Stimulated activated CD8-positive, alpha-beta memory T cell treated with anti-CD3 and anti-CD28 coated beads, Interleukin-4, amount 100 ng/mL, for 1 hour (primary cell): ENCODE data around the gene GPC6.

Experiments used
- DNase-seq, 2 donors: peaks; one replicate each; pipeline ENCODE4 v3.0.0-alpha.2; 2020; ENCODE audit warnings: low read depth in 2 of 2, low spot score in 1 of 2

GPC6 gene

DNA sequence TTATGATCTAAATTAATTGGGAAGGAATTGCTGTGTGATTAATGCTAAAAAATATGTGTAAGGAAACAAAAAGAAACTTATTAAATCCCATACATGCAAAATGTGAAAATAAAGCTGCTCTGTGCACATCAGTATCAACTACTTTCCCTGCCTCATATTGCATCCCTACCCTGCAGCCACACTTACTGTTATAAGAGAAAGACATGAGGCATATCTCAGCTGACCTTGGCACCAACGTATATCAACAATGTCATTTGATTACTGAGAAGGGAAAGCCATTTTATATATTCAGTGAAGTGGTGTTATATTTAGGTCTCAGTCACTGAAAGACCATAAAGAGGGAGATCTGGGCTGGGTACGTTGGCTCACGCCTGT lies 585.1 kb downstream of the GPC6 start:
- DNase-seq, result no peak

DNA sequence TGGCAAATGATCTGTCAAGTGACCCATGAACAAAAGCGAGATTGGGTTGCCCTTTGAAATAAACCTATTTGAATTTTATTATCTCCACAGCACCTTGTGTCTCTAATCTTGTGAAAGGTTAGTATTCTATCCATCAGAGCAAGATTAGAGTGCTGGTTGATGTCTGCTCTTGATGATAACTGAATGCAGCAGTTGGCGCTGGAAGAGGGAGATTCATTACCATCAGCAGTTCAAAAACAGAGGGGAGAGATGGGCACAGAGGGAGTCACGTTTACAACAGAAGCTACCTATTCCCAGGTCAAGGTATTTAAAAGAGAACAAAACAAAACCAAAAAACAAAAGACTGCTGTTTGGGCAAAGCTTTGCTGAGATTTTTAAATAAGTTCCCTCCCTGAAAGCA lies 588.1 kb downstream of the GPC6 start:
- DNase-seq, result no peak

DNA sequence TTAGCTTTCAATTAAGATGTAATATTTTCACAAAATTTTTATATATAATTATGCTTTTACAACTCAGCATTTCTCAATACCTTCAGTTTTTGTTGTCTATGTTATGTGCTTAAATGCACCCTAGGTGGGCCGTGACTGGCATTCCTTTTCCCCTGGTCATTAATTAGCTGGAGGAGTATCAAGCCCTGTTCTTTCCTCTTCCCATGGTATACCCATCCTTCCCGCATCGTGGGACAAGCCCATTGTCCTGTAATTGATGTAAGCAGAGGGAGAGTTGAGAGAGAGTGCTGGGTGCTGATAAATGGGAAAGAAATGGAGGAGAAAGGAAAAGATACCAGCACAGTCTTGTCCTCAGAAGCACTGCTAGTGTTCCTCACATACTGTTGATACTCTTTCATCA lies 591.7 kb downstream of the GPC6 start:
- DNase-seq, result no peak

DNA sequence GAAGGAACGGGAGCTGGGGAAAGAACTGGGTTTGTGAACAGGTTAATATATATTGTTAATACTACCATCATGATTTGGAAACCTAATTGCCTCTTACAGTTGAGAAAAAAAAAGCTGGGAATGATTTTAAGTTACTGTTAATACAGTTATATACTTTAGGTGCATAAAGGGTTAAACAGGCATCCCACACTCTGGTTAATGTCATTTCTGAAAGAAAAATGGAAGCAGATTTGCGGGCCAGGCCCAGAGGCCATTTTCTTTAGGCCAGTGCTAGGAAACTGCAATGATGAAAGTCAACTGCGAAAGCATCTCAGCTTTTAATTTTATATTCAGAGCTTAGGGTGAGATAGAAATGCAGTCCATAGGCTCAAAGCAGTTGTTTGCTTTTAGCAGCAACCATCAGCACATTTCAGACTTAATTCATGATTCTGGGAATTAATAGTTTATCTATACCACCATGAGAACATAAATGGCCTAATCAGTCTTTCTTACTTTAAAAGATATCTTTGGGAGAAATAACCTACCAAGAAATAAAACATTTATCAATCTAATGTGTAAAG lies 592.8 kb downstream of the GPC6 start:
- DNase-seq, result no peak

DNA sequence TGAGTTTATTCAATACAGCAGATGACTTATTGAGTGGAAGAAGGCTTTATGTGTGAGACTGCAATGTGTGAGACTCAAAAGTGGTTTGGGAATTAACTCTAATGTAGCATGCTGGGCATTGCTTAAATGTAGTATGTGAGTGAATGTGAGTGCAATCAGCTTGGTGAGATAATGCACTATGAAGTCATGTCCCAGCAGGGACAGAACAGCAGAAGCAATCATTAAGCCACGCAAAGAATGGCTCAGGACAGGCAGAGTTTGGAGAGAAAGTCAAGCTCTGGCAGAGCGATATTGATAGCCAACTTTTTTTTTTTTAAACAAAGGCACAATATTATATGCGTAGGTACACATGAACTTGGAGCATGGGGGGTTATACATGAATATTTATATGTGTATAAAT lies 597.7 kb downstream of the GPC6 start:
- DNase-seq, result no peak

DNA sequence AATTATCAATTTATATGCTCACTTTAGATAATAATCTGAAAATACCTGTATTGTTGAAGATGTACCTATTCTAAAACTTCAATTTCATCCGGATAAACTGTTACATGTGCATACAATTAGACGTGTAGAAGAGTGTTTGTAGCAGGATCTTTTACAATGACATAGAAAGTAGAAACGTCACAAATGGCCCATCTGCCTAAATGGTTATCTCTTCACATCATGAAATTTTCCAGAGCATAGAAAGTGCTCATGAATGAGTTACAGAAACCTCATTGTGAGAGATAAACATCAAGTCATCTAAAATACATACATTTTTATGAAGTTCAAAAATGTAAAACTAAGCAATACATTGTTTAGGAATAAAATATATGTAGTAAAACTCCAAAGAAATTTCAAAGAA lies 607.4 kb downstream of the GPC6 start:
- DNase-seq, result no peak

DNA sequence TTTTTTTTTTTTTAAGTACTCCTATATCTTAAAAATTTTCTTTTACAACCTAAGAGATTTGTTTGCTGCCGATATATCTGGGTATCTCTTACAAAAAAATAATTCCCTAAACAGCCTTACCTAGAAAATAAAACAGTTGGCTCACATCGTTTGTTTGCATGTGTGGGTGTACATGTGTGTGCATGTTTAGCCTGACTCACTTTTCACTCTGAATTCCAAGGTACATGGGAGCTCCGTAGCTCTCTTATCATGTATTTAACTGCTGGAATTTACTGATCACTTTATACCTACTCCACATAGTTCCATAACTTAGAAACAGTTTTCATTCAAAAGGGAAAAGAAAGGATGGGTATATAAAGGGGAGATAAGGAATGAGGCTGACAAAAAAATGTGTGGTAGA lies 616.5 kb downstream of the GPC6 start:
- no peak for DNase-seq

DNA sequence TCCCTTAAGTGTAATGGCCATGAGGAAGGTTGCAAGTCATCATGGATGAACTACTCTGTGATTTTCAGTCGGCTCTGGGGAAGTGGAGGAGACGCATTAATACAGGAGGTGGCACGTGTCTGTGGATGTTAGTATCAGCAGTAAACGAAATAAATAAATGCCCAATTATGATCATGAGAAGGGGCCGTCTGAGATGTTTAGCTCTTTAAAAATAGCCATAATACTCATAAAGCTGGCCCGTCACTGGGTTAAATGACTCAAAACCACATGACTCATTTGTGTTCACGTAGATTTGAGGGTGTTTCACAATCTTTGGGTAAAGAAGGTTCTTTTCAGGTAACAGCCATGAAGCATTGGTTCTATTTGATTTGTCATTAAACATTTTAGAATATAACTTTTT lies 620.6 kb downstream of the GPC6 start:
- no peak for DNase-seq

DNA sequence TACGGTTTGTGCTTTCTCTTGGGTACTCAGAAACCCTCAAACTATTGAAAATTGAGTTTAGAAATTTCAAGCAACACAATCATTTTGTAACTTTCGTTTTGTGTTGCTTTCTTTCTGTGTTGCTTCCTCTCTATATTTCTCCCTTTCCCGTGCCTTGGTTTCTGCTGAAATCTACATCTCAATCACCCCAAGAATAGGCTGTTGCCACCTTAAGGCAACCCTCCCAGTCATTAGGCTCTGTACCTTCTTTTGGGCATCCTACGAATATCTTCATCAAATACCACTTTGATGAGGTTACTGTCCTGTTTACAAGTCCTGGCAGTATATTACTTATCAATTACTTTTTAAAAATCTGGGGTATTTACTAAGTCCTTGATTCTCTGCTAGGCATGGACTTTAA lies 621.6 kb downstream of the GPC6 start:
- DNase-seq, result no peak

DNA sequence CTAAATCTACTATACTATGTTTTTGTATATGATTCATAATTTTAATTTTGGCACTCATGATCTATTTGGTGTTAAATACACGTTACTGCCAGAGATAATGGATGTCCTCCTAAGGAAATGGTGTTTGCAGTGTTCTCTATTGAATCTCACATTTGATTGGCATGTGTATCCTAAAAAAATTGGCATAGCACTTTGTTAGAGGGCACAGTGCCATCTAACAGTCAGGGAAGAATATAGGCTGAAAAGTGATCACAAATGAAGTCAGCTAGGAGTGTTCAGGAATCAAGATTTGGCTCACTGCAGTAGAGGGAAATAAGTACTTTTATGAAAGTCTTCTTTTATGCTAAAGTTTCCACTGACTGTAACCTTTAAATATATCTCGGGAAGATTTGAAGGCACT lies 624.6 kb downstream of the GPC6 start:
- no peak for DNase-seq

DNA sequence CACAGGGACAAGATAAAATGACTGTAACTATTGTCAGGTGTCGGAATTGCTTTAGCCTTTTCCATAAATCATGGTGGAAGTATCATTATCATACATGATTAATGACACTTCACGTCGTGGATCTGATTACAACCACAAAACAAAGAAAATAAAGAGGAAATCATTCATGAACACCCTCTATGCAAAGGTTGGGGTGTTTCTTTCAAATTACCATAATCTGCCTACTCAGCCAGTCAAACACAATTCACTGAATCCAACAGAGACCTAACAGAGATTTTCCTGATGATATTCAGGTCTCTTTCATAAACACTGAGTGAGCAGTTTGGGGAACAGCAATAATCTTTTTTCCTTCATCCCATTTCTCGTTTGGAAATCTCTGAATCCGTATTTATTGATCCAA lies 627.3 kb downstream of the GPC6 start:
- DNase-seq, result no peak

DNA sequence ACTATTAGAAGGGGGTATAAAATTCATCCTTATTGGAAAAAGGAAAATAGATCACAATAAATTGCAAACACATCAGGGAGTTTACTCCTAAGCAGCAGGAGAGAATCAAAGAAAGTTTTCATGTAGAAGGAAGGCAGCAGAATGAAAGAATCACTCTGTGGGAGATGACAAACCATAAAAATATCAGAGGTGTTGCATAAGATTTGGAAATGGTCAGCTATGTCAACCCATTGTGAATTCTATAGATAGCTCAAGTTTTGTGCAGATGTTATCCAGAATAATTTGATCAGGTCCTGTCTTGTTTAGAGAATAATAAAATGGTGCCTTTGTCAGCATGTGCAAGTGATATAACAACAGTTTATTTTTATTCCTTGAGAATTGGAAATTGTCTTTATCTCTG lies 630.5 kb downstream of the GPC6 start:
- DNase-seq, result no peak

DNA sequence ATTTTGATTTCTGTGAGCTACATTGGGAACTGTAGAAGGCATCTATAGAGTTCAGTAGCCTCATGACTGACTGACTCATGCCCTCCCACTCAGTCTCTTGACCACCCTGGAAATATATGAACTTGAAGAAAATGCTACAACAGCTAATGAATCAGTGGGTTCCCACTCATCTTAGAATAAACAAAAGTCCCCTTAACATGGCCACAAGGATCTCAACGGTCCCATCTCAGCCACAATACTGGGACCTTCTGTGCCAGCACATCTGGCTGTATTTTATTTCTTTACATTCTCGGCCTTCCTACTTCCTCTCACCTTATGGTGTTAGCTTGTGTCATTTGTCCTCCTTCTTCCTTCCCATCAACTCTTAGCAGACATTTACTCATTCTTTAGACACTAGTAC lies 633.1 kb downstream of the GPC6 start:
- DNase-seq, result no peak

DNA sequence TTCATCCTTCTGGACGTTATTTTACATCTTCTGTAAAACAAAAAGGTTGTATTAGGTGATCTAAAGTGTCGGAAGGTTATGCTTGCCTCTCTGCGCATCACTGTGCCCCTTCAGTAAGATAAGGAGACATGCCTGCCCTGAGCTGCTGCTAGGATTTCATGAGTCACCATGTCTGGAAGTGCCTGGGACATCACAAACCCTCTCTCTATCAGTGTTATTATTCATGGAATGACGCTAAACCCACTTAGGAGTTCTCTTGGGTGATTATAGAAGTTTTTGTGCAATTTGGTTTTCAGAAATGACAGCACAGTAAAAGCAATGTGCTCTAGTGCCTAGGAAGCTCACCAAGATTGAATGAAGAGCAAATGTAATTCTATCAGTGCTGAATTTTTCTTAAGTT lies 635.2 kb downstream of the GPC6 start:
- no peak for DNase-seq

DNA sequence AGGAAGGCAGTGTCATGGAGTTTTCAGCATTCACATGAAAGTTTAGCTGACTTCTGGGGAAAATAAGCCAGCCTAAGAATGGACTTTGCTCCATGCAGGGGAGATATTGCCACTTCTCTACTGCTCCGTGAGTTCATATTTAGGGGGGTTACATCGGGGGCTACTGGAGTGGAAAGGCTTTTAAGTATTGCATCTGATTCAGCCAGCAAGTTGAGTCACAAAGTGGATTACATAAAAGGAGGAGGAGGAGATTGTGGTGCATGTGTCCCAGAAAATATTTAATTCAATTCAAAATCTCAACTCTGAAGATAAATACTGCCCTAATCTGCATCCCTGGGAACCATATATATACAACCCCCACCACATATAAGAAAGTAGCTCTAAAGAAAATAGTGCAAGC lies 635.7 kb downstream of the GPC6 start:
- no peak for DNase-seq

DNA sequence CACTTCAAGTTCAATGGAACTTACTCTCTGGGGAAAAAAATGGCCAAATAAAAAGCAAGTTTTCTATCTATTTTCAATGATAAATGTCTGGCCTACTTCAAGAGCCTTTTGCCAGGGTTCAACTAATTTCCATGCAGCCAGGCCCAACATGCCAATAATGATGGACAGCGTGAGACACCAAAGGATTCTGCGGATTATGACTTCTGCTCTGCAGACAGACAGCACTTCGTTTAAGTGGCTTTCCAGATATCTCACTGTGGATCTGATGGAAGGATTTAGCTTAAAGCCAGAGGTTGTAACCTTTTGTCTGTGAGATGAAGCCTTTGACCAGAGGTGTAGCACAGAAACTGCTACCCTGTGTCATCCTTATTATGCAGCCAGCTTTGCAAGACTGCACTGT lies 638.6 kb downstream of the GPC6 start:
- DNase-seq, result no peak

DNA sequence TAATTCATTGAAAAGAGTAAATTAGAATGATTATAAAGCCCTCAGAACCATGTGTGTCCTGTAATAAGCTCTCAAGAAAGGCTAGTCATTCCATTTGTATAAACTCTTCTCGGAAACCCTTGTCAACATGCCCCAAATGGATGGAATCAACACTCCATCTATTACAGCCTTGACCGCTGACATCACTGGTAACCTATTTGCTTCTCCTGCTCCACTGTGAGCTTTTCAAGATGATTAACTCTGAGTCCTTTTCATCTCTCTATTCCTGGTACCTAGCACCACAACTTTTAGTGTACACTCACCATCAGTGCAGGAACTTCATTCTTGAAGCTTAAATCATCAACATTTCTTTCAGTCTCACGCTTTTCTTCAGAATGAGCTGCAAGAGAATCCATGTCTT lies 640.9 kb downstream of the GPC6 start:
- no peak for DNase-seq

DNA sequence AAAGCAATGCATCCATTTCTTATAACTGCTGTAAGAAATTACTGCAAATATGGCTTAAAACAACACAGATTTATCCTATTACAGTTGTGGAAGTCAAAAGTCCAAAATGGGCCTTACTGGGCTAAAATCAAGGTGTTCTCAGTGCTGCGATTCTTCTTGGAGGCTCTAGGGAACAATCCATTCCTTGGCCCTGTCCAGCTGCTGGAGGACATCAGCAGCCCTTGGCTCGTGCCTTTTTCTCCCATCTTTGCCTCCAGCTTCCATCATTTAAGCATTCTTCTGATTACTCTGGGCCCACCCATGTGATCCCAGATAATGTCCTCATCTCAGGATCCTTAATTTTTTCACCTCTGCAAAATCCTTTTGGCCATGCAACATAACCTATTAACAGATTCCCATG lies 645.8 kb downstream of the GPC6 start:
- no peak for DNase-seq

DNA sequence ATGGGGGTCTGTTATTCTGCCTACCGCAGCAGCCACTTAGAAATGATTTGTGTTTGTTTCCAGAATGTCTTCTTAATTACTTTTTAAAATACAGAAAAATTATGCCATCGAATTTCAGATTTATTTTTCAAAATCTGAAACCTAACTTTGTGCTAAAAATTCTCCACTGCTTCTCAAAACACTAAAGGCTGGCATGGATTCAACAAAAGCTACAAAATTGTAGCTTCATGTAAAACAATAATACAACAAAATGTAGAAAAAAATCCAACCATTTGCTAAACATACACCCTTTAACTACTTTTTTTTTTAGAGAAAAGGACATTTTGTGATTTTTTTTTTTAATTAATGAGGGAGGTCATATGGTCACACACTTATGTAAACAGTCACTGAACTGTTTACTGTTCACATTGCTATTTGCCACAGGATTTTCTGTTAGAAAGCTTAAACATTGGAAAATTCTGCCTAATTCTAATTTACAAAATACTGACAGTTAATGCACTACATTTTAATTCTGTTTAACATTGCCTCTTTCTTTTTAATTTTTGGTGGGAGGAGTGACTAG lies 646.3 kb downstream of the GPC6 start:
- DNase-seq, result no peak

DNA sequence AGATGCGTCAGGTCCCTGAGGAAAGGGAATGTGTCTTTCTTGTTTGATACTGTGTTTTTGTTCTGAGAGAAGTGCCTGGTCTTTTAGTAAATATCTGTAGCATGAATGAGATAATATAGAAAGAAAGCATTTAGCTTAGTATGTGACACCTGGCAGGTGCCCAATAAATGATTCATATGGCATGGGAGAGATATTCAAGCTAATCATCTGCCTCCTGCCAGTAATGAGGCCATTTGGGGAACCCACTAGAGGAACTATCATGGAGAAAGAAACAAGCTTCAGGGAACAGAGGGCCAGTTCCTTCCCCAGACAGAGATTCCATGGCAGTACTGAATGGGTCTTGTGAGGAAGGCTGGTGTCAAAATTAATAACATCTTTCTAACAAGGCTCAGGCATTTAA lies 648.9 kb downstream of the GPC6 start:
- no peak for DNase-seq

DNA sequence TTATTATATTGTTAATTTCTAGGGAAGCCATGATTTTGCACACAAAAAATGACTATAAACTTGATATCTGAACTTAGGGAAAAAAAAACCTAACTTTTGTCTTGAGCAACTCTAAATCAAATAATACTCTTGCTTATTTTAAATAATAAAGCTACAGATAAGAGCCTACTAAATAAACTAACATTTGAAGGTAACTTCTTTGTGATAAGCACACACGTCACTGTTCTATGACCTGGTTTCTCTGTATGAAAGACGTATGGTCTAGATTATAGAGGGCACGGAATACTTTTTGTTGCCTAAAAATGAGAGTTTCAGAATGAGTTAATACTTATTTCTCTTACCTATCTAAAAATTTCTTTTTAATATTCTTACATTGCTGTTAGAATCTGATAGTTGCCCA lies 649.6 kb downstream of the GPC6 start:
- no peak for DNase-seq

DNA sequence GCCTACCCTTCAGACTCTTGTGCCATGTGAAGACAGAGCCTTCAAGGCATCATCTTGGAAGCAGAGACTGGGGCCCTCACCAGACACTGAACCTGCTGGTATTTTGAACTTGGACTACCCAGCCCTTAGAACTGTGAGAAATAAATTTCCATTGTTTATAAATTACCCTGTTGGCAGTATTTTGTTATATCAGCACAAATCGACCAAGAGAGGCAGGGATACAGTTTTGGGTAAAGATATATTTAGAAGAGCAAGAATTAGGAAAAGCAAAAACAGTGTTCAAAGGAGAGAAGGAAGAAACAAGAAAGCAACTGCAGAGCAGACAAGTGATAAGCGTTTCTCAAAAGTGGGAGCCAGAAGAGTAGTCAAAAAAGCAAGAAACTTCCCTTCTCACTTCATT lies 652.1 kb downstream of the GPC6 start:
- no peak for DNase-seq

DNA sequence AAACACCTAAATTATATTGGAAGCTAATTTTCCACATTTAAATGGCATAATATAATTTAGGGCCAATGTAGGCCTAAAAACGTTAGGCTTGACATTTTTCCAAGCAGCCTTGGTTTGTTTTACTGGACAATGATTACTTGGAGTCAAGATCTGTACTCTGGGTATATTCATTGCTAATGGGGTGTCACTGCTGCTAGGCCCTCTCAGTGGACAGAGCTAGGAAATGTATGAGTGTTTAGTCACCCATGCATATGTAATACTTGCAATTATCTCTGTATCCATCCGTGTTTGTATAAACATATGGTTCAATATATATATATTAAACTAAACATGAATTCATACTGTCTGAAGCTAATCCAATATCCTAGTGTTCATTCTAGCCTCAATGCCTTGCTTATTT lies 654.8 kb downstream of the GPC6 start:
- no peak for DNase-seq

DNA sequence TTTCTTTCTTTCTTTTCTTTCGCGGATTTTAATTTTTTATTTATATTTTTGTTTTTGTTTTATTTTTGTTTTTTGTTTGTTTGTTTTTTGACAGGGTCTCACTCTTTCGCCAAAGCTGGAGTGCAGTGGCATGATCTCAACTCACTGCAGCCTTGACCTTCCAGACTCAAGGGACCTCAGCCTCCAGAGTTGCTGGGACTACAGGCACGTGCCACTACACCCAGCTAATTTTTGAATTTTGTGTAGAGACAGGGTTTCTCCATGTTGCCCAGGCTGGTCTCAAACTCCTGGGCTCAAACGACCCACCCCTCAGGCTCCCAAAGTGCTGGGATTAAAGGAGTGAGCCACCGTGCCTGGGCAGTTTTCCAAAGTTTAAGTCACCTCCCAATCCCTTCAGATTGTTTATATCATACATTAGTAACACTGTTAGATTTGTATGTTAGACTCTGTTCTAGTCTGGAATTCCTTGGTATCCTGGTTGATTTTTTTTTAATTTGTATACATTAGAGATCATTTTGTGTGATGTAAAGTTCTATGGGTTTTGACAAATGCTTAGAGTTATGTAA lies 655.6 kb downstream of the GPC6 start:
- no peak for DNase-seq
